Upper lobe of right lung (tissue), 1 donor: ENCODE results near the gene PDE4B. TPM values are rescaled to one million over a fixed set of nuclear protein-coding genes. Genes with fewer than 3 reads are reported as not detected.

ENCODE experiments used
- ATAC-seq: fragments of 200-7000 bp; cut with Tn5 transposase; one replicate; pipeline ENCODE4 v1.9.1; 2020; ENCODE audit warnings: mild to moderate bottlenecking, moderate library complexity
- DNase-seq: peaks from one replicate; pipeline ENCODE4 v3.0.0-alpha.2; 2020
- H3K27ac ChIP-seq: fragments of 200-600 bp; one replicate; pipeline ENCODE4 v1.8.0; 2022
- H3K27me3 ChIP-seq: fragments of 200-600 bp; one replicate; pipeline ENCODE4 v1.8.0; 2022; ENCODE audit warnings: mild to moderate bottlenecking
- H3K36me3 ChIP-seq: fragments of 200-600 bp; one replicate; pipeline ENCODE4 v1.8.0; 2022
- H3K4me1 ChIP-seq: fragments of 200-600 bp; one replicate; pipeline ENCODE4 v1.8.0; 2022
- H3K4me3 ChIP-seq: fragments of 200-600 bp; one replicate; pipeline ENCODE4 v1.8.0; 2022; ENCODE audit warnings: mild to moderate bottlenecking
- H3K9me3 ChIP-seq: fragments of 200-600 bp; one replicate; pipeline ENCODE4 v1.8.0; 2022
- CTCF ChIP-seq: fragments of 200-600 bp; IDR thresholded peaks from one replicate; pipeline ENCODE4 v1.8.0; 2022; ENCODE audit warnings: antibody characterized with exemption
- intact Hi-C: fragments of 100-400 bp; cut with DNase I; formaldehyde crosslinking; loops from one replicate; pipeline ENCODE4 v1.11.0; 2022
- long read RNA-seq: library from polyadenylated mRNA; unstranded; transcript quantifications from one replicate; pipeline ENCODE4 v2.0.0, GENCODE V29; 2021
- total RNA-seq: library from RNA; stranded (reverse); fragmentation: NEBNext Ultra II Directional; extraction: Animal tissue kit (Norgen Biotek cat#: 25700); gene quantifications from one replicate; pipeline ENCODE4 v1.2.1, GENCODE V29; 2021
- donor health status: DM: no; HTN: yes; CAD: no; lungs with severe emphysema.

The PDE4B gene
- total RNA-seq: 14.3 TPM
- long read RNA-seq, transcript PDE4B-203 (10 exons, 3,982 nt): major isoform, 8 of 11 reads
- long read RNA-seq, partial matches to known transcripts: 1 of 11 reads
- long read RNA-seq, other reads (novel, unspliced or antisense): 2 of 11 reads

GRCh38 chr1:65792669-65793358 lies at the start of gene PDE4B:
TSS of gene PDE4B (plus strand) at chr1:65792895.
- peaks cover 40% of the 10 kb centered on the region for H3K27me3 ChIP-seq

GRCh38 chr1:65744731-65745130 lies 48.0 kb upstream of the PDE4B start:
- H3K27ac ChIP-seq: no peak overlapping the region
- H3K27me3 ChIP-seq: no peaks in the 10 kb centered on the region
- DNase-seq (no peak), ATAC-seq (no peak)
- no peaks in the 10 kb centered on the region for H3K4me1 ChIP-seq
- H3K4me3 ChIP-seq: no peak overlapping the region
- TF ChIP-seq CTCF: no peak
- H3K36me3 ChIP-seq: no peaks in the 10 kb centered on the region
- no peaks in the 10 kb centered on the region for H3K9me3 ChIP-seq
- intact Hi-C loops: no loop called here

More at GRCh38 chr1:65792669-65793358, at the start of gene PDE4B:
- H3K9me3 ChIP-seq: no peaks in the 10 kb centered on the region
- ATAC-seq: peak; percentile 70
- no peaks in the 10 kb centered on the region for H3K36me3 ChIP-seq
- no peak for TF ChIP-seq CTCF
- H3K4me3 ChIP-seq: peak within 1 kb of the TSS; percentile 37
- H3K27ac ChIP-seq: no peak within 1 kb of the TSS
- intact Hi-C loops: no loop called here
- DNase-seq: peak; percentile 70
- peaks cover 3% of the 10 kb centered on the region for H3K4me1 ChIP-seq

GRCh38 chr1:65751961-65752360 lies 40.7 kb upstream of the PDE4B start:
- H3K27ac ChIP-seq: no peak overlapping the region
- intact Hi-C loops: no loop called here
- no peaks in the 10 kb centered on the region for H3K4me1 ChIP-seq
- DNase-seq (no peak), ATAC-seq (peak; percentile 28)
- no peak for TF ChIP-seq CTCF
- H3K36me3 ChIP-seq: no peaks in the 10 kb centered on the region
- H3K4me3 ChIP-seq: no peak overlapping the region
- no peaks in the 10 kb centered on the region for H3K27me3 ChIP-seq
- no peaks in the 10 kb centered on the region for H3K9me3 ChIP-seq

GRCh38 chr1:65756616-65757015 lies 36.1 kb upstream of the PDE4B start:
- TF ChIP-seq CTCF: no peak
- H3K27ac ChIP-seq: no peak overlapping the region
- ATAC-seq (no peak), DNase-seq (no peak)
- no peaks in the 10 kb centered on the region for H3K36me3 ChIP-seq
- H3K4me3 ChIP-seq: no peak overlapping the region
- no peaks in the 10 kb centered on the region for H3K9me3 ChIP-seq
- H3K4me1 ChIP-seq: no peaks in the 10 kb centered on the region
- intact Hi-C loops: no loop called here
- no peaks in the 10 kb centered on the region for H3K27me3 ChIP-seq

- DNase-seq (no peak), ATAC-seq (no peak)
- Histone ChIP-seq H3K27ac (no peak overlapping the region), H3K4me3 (no peak overlapping the region), H3K27me3 (no peaks in the 10 kb centered on the region), H3K36me3 (no peaks in the 10 kb centered on the region), H3K4me1 (no peaks in the 10 kb centered on the region), H3K9me3 (no peaks in the 10 kb centered on the region)
- intact Hi-C loops: no loop called here
- TF ChIP-seq CTCF: no peak
Observed at GRCh38 chr1:65757531-65757930, 35.2 kb upstream of the PDE4B start.
